Measurements from ENCODE around the gene ELAVL2.

Gene ELAVL2

DNA sequence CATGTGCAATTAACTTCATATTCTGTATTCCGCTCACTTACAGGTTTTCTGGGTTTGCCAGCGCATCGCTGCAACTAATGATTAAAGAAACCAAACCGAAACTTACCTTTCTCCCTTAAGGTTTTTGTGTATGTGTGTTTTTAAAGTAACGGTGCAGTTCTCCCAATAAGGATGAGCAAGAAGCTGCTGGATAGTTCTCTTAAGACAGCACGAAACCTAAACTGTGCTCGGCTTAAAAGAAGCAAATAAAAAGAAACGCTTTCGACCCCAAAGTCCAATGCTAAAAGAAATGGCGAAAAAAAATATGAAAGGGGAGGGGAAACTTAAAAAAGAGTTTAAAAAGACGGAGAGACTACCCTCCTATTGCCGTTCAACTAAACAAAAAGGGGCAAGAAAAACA, 340 bp downstream of the ELAVL2 start:
- ChIA-PET POLR2A (ENCODE audit: low non-redundant PET) (no interaction called here), CTCF (interaction anchor here (0.7 kb wide), 1 partner anchor 1490 kb away, joined by 6 read pairs; no protein-coding TSS in a partner anchor)
- H3K27ac ChIP-seq = peak overlapping the region; percentile 54
- DNase-seq (ENCODE audit: low spot score) = no peak
- TF ChIP-seq, protein P1, sequence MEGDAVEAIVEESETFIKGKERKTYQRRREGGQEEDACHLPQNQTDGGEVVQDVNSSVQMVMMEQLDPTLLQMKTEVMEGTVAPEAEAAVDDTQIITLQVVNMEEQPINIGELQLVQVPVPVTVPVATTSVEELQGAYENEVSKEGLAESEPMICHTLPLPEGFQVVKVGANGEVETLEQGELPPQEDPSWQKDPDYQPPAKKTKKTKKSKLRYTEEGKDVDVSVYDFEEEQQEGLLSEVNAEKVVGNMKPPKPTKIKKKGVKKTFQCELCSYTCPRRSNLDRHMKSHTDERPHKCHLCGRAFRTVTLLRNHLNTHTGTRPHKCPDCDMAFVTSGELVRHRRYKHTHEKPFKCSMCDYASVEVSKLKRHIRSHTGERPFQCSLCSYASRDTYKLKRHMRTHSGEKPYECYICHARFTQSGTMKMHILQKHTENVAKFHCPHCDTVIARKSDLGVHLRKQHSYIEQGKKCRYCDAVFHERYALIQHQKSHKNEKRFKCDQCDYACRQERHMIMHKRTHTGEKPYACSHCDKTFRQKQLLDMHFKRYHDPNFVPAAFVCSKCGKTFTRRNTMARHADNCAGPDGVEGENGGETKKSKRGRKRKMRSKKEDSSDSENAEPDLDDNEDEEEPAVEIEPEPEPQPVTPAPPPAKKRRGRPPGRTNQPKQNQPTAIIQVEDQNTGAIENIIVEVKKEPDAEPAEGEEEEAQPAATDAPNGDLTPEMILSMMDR (conservative IDR thresholded peaks at IDR 0.05; ENCODE audit: low read depth) = no peak

DNA sequence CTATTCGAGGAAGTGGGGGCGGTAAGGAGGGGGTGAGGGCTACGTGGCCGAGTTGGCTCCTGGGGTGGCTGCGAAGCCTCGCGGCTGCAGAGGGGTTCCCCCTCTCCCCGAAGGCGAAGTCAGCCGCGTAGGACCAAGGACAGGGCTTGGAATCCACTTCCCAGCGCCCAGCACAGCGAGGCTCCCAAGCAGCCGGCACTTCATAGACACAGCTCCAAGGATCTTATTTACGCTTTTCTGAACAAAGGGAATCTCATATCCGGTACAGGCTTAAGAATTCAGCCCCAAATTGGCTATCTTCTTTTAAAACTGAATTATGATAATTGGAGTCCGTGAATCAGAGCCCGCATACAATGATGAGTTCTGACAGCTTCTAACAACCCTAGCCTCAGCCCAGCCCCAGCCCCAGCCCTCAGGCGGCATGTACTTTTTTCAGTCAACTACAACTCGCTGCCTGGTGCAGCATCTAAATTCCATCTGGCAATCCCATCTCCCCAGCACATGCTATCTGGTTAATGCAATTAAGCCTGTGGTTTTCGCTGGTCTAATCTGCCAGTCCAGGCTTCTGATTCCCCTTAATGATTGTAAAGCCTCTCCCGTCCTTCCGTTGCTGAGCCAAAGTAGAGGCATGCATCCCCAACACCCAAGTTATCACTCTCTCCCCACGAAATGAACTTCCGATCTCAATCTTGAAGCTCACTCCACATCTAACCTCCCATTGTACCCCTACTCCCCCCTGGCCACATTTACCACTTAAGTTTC, 1.0 kb downstream of the ELAVL2 start:
- CTCF ChIA-PET = interaction anchor here (0.7 to 0.8 kb wide), 2 partner anchors 768 to 1491 kb away, joined by 4 to 6 read pairs; no protein-coding TSS in a partner anchor
- POLR2A ChIA-PET (ENCODE audit: low non-redundant PET) = interaction anchor here (0.6 kb wide), 1 partner anchor 56 kb away, joined by 4 read pairs; no protein-coding TSS in a partner anchor
- peak overlapping the region; percentile 30; the same call in 1 of the 2 replicates for H3K27ac ChIP-seq
- TF ChIP-seq, protein P1 (conservative IDR thresholded peaks at IDR 0.05; ENCODE audit: low read depth) = no peak
- DNase-seq (ENCODE audit: low spot score) = peak; percentile 46

DNA sequence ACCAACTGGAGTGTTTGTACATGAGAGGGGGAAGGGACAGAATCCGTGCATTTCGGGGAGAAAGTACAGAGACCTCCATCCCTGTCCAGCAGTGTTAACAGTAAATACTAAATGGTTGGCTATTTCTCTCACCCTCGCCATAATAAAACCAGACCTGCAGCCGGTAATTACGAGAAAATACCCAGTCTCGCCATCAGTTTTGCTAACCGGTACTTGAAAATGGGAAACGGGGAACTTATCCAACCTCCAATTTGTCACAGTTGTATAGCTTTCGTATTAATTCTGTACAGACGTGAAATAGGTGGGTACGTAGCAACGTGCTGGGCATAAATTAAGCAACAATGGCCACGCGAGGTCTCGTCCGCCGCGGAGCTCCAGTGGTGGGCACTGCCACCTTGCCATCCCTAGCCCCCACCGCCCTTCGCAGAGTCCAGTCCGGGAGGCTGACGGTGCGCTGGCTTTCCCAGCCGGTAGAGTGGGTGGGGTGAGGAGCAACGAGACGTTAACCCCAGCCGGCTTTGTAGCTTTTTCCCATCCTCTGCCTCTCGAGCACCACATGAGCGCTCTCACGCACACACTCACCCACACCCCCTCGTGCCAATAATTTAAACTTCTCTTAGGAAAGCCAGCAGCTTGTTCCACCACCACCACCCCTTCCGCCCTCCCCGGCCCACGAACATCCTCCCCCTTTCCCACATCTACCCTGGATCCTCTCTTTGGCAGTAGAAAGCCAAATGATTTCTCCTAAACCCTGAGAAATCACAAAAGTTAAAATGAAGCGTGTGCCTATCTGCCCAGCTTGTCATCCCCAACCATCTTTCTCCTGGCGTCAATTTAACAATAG, 1.8 kb downstream of the ELAVL2 start:
- DNase-seq (ENCODE audit: low spot score) = no peak
- TF ChIP-seq, protein P1 (conservative IDR thresholded peaks at IDR 0.05; ENCODE audit: low read depth) = no peak
- ChIA-PET POLR2A (ENCODE audit: low non-redundant PET) (interaction anchor here (0.6 kb wide), 1 partner anchor 56 kb away, joined by 4 read pairs; no protein-coding TSS in a partner anchor), CTCF (interaction anchor here (0.8 kb wide), 1 partner anchor 767 kb away, joined by 4 read pairs; no protein-coding TSS in a partner anchor)
- H3K27ac ChIP-seq = peak overlapping the region; percentile 30; the same call in 1 of the 2 replicates

DNA sequence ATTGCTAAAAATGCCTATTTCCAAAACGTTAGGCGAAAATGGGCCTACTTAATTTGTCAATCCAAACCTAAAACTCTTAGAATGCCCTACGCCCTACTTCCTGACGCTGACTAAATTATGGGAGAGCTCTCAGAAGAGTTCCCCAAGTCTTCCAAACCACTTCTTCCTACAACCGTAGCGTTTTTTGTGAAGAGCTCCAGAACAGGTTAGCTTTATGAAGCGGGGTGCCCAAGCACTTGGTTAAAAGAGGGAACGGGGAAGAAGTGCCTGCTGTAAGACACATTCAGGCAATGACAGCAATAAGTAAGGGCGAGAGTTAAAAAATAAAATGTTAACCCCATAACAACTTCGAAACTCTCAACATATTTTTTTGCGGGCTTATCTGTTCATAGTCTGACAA, 2.8 kb downstream of the ELAVL2 start:
- TF ChIP-seq, protein P1 (conservative IDR thresholded peaks at IDR 0.05; ENCODE audit: low read depth) = no peak
- ChIA-PET CTCF (interaction anchor here (0.5 kb wide), 1 partner anchor 58 kb away, joined by 3 read pairs; no protein-coding TSS in a partner anchor), POLR2A (ENCODE audit: low non-redundant PET) (no interaction called here)
- H3K27ac ChIP-seq = no peak overlapping the region
- DNase-seq (ENCODE audit: low spot score) = no peak

DNA sequence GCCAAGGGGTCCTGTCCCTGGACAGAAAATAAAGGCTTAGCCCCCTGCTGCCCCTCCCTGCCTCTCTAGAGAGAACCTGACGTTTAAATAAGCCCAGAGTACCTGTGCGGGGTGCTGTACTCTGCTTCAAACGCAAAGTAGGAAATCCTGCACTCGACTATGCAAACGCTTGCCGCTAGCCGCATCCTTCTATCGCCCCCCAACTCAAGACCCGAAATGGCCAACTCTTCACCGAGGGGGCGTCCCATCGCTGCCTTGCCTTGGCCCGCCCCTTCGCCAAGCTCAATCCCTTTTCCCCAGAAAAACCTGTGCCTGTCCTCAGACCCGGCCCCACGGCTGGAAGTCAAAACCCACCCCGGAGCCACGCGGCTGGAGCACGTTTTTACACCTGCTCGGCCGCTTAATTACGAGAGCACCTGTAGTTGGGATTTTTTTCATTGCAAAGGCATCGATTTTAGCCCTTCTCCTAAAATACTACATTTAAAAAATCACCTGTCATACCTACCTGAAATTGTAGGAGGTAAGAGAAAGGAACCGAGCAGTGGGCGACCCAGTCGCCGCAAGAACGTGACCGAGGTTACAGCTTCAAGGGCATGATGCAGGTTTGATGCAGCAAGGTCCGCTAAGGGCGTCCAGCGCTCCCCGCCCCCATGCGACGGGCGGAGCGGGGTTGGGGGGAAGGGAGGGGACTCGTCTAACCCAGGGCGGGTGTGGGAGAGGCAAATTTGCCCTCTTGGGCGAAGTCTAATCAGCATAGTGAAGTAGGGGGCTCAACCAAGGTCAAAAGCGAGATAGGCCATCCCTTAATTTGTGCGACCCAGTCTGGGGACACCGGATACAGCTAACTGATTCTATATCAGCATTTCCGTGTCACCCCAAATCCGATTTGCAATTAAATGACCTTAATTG, 3.5 kb downstream of the ELAVL2 start:
- H3K27ac ChIP-seq = peak overlapping the region; percentile 84
- no peak for DNase-seq (ENCODE audit: low spot score)
- ChIA-PET CTCF (interaction anchor here (0.5 kb wide), 1 partner anchor 57 kb away, joined by 3 read pairs; no protein-coding TSS in a partner anchor), POLR2A (ENCODE audit: low non-redundant PET) (no interaction called here)
- TF ChIP-seq, protein P1 (conservative IDR thresholded peaks at IDR 0.05; ENCODE audit: low read depth) = no peak
